GM10248 (cell line): Measurements from ENCODE around the gene SIGLEC15.
A peak's percentile ranks its signal among the peaks of the same experiment; 100 is the strongest.
"Not testable (repeated sequence)": the region's sequence is repeated elsewhere in the genome, so short reads cannot be mapped to it uniquely, and the experiment has no call there.

ENCODE experiments used
- CTCF ChIA-PET: fragments of 300-600 bp; sonication (Branson Sonifier 250); formaldehyde crosslinking; extraction: SDS; loops from one replicate; lab custom pipeline; 2021; ENCODE audit warnings: antibody characterized with exemption; lab: Yijun Ruan, JAX
- POLR2A ChIA-PET: fragments of 350-650 bp; sonication (Branson Sonifier 250); formaldehyde crosslinking; extraction: SDS; loops from one replicate; lab custom pipeline; 2020; ENCODE audit warnings: antibody characterized with exemption; lab: Yijun Ruan, JAX
- DNase-seq: peaks from one replicate; pipeline ENCODE4 v3.0.0; 2012; ENCODE audit errors: extremely low spot score
- CTCF ChIP-seq: IDR thresholded peaks from 2 replicates; pipeline ENCODE4 v1.5.1; 2012; ENCODE audit warnings: mild to moderate bottlenecking, low read depth; ENCODE audit errors: extremely low read depth, missing control alignments, control extremely low read depth

SIGLEC15 gene

GRCh38 chr18:45801416-45802004, 24.0 kb upstream of the SIGLEC15 start:
- ChIA-PET CTCF (no interaction called here), POLR2A (no interaction called here)
- no peak for TF ChIP-seq CTCF
- no peak for DNase-seq

- POLR2A ChIA-PET: no interaction called here
- TF ChIP-seq CTCF: no peak
- no peak for DNase-seq
- CTCF ChIA-PET: interaction anchor here (1.2 kb wide), 1 partner anchor 78 kb away, joined by 3 read pairs; no protein-coding TSS in a partner anchor
Observed at GRCh38 chr18:45802814-45803492, 22.5 kb upstream of the SIGLEC15 start.

- ChIA-PET POLR2A (no interaction called here), CTCF (interaction anchor here (1.1 to 2.0 kb wide), 4 partner anchors 16 to 143 kb away, joined by 4 to 6 read pairs (median 4); no protein-coding TSS in a partner anchor)
- no peak for DNase-seq
- TF ChIP-seq CTCF: no peak
Observed at GRCh38 chr18:45805551-45805950, 19.9 kb upstream of the SIGLEC15 start.

GRCh38 chr18:45806226-45806625, 19.2 kb upstream of the SIGLEC15 start:
- TF ChIP-seq CTCF: no peak
- POLR2A ChIA-PET: no interaction called here
- DNase-seq: no peak
- CTCF ChIA-PET: interaction anchor here (0.8 to 2.7 kb wide), 12 partner anchors 14 to 144 kb away, joined by 3 to 9 read pairs (median 4); no protein-coding TSS in a partner anchor

- DNase-seq, POLR2A ChIA-PET: not testable (repeated sequence)
- peak; percentile 47 for TF ChIP-seq CTCF
- CTCF ChIA-PET: interaction anchor here (0.5 to 2.7 kb wide), 20 partner anchors 9 to 148 kb away, joined by 3 to 9 read pairs (median 4); no protein-coding TSS in a partner anchor
Observed at GRCh38 chr18:45807144-45807543, 18.3 kb upstream of the SIGLEC15 start.

GRCh38 chr18:45814733-45815132, 10.7 kb upstream of the SIGLEC15 start:
- POLR2A ChIA-PET, CTCF ChIA-PET: not testable (repeated sequence)

GRCh38 chr18:45817543-45817942, 7.9 kb upstream of the SIGLEC15 start:
- no peak for TF ChIP-seq CTCF
- POLR2A ChIA-PET: no interaction called here
- no peak for DNase-seq
- CTCF ChIA-PET: no interaction called here

More at GRCh38 chr18:45814733-45815132, 10.7 kb upstream of the SIGLEC15 start:
- not testable (repeated sequence) for DNase-seq

GRCh38 chr18:45818765-45819164, 6.7 kb upstream of the SIGLEC15 start:
- CTCF ChIA-PET, DNase-seq, POLR2A ChIA-PET: not testable (repeated sequence)
